NCI-H82 treated with DMSO at 0.1 percent for 48 hours (cell line): ENCODE measurements around the gene TNS1.

Source experiments
- DNase-seq: peaks from one replicate; lab custom pipeline; 2025; ENCODE audit not compliant: unreplicated experiment; lab: John Stamatoyannopoulos, UW

TNS1 gene

DNA sequence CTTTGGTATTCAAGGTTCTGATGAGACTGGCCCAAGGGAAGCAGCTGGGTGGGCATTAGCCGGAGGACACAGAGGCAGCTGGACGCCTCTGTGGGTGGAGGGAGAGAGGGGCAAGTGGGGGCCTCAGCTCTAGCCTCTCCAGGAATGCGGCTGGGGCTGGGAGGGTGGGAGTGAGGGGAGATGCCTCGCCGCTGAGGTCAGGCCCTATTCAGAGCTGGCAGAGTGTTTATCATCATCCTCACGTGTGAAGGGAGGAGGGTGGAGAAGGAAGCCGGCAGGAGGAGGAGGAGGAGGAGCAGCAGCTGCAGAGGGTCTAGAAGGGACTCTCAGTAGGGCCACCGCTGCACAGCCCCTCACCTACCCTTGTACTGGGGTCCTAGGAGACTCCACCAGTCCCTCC lies 43.1 kb downstream of the TNS1 start:
- DNase-seq: no peak

DNA sequence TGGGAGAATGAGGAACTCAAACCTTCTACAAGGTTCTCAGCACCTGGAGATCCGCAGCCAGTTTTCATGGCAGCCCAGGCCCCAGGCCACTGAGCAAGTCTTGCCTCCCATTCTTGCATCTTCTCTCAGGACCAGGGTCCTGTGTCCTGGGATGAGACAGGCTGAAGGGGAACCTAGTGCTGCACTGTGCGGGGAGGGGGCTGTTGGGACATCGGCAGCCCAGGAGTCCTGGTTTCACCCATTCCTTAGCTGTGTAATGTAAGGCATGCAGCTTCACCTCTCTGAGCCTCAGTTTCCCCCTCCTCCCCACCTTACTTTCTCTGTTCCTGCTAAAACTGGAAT lies 43.9 kb downstream of the TNS1 start:
- no peak for DNase-seq

DNA sequence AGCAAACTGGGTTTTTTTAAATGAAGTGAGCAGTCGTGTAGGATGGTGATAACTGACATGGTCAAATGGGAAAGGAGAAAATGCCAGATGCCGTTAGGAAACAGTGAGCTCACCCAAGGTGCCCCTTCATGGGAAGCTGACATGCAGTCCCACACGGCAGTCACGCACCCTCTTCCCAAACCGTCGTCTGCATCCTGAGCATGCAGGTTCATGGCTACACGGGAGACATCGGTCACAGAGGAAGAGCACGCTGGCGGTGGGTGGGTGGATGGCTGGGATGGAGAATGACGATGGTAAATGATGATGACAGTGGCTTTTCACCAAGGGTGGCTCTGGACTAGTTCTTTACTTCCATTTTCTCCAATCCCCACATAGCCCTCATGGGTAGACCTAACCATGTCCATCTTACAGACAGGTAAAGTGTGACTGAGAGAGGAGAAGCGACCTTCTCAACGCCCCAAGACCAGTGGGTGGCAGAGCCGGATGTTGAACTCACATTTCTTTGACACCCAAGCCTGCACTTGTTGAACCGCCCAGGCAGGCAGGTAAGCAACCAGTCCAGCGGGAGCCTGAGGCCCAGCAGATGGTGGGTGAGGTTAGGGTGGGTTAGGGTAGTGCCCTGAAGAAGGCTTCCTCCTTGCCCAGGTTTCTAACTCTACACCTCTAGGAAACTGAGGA lies 44.5 kb downstream of the TNS1 start:
- no peak for DNase-seq

DNA sequence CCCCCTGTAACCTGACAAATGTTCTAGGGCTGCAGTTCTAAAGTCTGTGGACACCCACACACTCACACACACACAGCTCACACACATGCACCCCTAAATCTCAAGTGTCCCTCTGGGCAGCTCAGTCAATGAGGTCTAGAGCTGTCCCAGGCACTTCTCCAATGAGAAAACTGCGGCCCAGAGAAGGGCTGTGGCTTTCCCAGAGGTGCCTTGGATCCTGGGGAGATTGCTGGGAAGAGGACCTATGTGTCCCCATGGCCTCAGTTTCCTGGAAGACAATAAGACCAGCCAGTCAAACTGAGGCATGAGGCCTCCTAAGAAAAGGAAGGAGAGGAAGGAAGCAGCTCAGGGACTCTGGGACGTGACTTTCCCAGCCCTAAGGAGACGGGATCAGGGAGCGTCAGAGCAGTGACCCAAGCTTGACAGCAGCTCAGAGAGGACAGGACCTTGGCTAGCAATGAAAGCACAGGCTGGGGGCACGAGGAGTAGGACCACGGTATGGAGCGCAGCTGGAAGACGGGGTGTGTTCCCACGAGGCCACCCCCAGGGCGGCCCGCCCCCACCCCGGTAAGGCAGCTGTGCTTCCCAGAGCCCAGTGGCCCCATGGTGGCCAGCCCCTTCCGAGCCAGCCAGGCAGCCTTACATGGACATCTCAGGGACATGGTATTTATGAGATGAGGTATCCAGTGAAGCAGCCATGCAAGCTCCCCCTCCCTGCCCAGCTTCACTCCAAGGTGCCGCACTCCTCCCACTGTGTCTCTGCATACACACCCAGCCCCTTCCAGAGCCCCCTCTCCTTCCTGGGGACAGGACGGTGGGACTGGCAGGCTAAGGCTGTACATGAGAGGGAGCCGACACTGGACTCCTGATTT lies 46.0 kb downstream of the TNS1 start:
- DNase-seq: no peak

DNA sequence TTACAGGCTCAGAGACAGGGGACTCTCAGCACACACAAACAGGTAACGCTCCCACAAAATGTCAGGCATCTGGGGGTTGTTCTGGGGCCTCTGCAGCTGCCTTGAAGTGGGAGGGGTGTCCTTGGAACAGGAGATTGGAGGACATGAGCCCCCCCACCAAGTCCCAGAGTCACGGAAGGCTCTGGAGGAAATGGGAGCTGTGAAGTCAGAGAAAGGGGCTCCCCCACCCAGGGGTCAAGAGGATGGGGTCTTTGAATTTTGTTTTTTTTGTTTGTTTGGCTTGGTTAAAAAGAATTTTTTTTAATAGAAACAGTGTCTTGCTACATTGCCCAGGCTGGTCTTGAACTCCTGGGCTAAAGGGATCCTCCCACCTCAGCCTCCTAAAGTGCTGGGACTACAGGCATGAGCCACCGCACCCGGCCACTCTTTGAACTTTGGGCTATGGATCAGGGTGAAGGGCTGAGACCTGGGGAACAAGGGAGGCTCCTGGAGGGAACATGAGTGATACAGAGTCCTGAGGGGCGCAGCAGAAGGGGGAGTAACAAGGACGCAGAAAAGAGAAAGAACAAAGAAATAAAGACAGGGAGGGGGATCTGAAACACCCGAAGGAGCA lies 46.8 kb downstream of the TNS1 start:
- DNase-seq: no peak

DNA sequence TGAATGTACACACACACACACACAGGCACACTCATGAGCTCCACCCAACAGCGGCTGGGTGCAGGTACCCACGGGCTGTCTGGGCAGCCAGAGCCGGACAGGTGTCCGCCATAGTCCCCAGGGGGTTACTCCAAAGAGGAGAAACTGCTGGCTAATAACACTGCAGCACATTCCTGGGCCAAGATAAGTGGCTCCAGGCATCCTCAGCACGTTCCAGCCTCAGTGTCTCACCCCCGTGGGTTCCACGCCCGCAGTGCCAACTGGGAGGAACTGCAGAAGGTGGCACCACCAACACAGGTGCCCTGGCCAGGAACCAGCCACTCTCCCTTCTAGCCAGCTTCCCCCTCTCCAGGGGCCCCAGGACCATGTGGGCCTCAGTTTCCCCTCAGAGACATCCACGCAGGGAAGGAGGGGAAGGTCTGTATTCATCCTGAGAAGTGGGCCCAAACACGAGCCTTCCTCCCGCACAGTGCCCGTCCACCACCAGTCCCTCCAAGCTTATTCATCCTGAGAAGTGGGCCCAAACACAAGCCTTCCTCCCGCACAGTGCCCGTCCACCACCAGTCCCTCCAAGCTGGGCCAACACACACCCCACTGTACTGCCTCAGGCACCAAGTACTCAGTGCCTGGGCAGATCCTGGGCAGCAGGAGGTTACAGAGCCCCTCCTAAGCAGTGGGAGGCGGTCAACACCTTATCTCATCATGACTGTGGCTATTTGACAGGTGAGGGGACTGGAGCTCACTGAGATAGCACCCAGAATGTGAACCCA lies 47.6 kb downstream of the TNS1 start:
- no peak for DNase-seq

DNA sequence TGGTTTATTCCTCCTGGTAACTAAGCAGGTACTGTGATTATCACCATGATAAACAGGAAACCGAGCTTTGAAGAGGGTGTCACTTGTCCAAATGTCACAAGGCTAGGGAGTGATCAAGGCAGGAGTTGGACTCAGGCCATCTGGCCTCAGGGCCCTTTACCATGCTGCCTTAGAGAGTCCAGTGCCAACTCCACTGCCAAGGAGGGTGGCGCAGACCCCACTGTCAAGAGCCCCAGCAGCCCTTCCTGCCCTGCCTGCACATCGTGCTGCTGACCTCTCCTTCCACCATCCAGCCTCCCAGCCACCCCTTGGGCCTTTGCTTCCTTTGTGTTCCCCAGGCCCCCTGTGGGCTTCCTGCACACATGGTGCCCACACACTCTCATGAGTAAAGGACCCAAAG lies 48.3 kb downstream of the TNS1 start:
- DNase-seq: no peak

DNA sequence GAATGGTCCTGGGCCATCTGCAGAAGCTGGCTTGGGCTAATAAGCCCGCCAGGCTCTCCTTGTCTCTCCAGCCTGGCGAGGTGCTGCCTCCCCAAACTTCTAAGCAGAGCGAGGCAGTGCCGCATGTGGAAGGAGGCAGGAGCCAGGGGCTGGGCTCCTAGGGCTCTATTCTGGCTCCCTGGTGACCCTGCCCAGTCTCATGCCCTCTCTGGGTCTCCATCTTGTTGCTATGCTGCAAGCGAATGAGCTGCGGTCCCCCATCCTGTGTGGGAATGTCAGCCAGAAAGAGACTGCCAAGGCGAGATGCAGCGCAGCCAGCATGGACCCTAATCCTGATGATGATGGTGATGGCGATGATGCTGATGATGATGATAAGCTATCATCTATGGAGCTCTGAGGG lies 48.7 kb downstream of the TNS1 start:
- no peak for DNase-seq

DNA sequence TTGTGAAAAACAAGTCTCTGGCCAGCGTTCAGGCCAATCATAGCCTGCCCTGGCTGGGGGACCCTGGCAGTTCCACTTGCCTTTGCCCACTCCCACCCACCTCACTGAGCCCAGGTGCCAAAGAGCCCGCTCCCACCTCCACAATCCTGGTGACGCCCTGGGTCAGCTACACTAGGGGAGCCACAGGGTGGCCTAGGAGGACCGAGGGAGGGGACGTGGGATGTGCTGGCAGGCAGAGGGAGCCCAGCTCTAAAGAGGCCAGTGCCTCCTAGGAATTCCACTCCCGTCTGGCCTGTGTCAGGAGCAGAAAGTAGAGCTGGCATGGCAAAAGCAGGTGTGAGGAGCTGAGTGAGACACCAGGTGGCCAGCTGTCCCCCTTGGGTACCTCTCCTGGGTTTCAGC lies 49.3 kb downstream of the TNS1 start:
- DNase-seq: no peak

DNA sequence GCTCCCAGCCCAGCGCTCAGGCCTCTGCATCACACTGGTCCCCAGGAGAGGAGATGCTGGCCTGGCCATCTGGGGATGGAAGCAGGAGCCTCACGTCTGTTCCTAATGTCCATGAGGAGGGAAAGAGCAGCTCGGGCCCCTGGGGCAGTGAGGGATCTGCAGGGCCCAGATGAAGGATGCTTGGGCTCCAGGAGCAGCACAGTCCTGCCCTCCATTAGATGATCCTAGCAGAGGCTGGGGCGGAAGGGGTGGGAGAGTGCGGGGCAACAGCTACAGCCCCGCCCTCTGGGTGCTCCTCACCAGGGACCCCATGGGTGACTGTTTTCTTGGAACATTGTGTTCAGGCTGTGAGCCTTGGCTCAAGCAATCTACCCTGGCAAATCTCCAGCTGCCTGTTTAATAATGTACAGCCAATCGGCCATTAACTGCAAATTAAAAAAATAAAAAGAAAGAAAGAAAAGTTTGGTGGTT lies 49.7 kb downstream of the TNS1 start:
- DNase-seq: no peak

DNA sequence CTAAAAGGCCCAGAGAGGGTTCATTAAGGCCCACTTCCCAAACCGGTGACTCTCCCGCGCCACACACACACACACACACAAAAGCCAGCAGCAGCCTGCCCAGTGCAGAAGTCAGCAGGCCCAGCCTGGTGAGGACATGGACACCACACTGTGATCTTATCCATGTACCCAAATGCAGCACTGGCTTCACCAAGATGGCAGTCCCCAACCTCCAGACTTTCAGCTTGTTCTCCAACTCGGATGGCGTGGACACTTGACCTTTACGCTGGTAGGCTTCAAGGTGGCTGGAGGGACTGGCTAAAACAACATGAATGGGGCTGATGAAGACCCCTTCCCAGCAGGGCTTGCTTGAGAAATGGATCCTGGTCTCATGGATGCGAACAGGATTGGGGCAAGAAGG lies 50.4 kb downstream of the TNS1 start:
- no peak for DNase-seq

DNA sequence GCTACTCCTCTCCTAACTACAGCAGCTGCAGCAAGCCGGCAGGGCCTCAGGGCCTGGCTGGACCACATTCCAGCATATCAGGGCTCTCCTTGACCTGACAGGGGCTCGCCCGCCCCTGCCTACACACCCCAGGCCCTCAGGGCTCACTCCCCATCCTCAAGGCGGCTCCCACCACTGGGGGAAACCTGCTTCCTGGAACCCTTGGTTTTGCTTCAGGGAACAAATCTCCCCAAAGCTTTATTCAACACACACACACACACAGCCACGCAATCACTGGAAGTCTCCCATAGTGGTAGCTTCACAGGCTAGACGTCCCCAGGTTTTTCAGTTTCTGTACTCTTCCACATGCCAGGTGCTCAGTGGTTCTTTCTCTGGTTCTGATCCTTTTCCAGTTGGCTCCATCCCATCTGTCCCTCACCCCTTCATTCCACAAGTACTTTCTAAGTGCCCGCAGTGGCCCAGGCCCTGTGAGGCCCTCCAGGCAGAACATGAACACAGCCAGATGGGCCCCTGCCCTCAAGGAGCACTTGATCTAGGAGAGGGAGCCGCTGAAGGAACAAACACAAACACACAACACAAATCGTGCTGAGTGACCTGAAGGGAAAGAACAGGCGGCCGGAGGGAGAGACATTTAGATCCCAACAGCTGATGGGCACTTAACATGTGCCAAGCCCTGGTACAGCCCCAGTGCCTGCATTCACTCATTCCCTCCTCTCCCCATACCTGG lies 51.1 kb downstream of the TNS1 start:
- no peak for DNase-seq

DNA sequence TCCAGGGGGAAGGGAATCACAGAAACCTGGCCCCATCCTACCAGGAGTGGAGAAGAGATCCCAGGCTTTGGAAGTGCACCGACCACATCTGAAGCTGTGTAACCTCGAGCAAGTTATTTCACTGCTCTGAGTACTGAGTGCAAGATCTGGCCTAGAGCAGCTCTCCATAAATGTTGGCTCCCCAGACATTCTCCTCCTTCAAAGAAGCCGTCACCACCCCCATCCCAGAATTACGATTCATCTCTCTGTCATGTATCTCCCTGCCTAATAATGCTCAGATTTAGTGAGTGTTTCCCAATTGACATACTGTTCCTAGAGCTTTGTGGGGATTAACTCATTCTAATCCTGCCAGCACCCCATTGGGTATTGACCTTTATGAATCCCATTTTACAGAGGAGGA lies 51.7 kb downstream of the TNS1 start:
- DNase-seq: no peak

DNA sequence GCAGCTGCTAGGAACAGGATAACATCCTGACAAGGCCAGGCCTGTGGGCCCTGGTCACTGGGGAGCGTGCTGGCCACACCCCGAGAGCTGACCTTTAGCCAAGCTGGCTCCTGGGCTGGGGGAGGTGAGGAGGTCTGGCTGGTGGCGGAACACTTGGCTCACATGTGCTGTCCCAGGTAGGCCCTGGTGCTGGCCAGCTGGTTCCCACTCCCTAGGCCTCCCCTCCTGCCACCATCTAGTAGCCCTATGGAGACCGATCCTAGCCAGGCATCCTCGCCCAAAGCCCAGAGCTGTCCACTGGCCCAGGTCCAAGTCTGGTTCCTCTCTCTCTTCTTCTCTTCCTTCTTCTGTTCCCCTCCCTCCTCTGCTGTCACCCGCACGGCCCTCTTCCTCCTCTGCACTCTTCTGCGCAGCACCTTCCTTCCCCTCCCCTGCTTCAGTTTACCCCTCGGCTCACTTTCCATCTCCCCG lies 52.4 kb downstream of the TNS1 start:
- DNase-seq: no peak

DNA sequence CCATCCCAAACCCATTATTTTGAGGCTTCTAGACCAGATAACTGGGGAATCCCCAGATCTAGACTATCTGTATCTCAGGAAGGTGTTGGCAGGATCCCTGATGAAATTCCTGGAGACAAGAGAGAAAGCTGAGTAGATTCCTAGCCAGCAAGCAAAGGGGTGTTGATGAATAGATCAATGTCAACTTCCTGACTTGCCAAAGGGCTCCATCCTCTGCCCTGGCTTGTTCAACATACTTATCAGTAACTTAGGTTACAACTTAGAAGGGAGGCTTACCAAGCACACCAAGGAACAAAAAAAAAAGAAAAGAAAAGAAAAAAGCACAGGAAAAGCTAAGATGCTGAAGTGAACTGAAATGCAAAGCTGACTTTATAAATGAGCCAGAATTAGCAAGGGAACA lies 53.3 kb downstream of the TNS1 start:
- DNase-seq: no peak

DNA sequence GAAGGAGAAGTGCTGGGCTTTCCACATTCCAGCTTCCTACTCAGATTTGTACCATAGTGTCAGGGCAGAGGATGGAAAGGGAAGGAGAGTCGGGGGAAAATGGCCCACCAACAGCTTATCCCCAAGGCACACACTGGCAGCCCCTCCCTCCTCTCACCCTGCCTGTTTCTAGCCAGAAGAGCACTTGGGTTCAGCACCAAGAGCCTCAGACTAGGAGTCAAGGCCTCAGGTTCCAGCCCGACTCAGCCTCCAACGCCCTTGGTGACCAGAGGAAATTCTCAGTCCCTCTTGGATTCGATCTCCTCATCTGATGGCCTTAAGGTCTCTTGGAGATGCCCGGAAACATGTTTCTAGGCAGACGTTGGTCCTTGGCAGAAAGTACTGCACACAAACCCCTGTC lies 53.9 kb downstream of the TNS1 start:
- no peak for DNase-seq

DNA sequence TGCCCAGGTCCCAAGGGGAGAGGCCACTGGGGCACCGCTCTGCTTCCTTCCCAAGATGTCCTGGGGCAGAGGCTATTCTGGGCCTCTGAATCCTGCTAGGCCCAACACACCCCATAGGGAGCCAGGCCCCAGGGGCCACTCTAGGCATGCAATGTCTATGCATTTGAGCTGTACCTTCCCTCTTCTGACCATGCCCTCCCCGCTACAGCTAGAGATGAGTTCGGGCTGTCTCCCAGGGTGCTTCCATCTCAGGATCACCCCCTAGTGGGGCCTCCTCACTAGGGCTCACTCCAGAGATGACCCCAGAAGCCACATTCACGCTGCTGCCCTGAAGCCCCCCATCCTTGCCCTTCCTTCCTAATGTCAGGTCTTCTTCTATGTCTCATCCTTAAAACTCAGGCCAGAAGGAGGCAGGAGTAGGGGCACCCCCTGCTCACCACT lies 54.4 kb downstream of the TNS1 start:
- no peak for DNase-seq

DNA sequence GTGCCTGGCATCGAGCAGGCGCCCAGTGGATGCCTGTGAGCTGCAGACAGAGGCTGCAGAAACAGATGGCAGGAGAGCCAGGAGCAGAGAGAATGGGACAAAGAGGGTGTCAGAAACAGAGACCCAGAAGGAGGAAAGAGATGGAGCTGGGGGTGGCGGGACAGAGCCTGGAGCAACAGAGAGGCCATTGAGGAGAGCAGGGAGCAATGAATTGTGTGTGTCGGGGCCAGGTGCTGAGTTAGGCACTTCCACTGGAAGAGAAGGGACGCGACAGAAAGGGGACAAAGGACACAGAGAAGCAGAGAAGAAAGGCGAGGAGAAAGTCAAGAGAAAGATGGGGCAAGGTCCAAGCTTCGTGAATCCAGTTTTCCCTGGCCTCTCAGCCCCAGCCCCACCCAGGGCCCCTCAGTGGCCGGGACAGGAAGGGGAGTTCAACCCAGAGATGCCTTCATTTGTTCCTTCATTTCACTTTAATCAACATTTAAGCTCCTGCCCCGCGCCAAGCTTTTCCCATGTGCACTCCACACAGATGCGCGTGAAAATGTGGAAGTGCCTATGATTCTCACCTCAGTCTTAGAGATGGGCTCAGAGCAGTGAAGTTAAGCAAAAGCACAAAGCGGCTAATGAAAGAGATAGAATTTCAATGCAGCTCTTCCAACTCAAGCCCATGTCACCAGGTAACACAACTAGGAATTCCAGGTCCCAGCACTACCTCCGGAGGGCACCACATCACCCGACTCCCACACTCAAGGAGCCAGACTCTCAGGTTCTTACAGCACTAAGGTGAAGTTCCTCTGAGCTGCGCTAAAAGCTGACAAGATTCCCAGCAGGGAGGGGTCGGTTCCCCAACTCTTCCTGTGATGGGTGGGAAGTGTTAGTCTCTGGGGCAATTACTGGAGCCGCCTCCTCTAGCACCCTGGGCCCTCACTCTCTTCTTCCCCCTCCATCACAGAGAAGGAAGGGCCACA lies 55.1 kb downstream of the TNS1 start:
- DNase-seq: no peak

DNA sequence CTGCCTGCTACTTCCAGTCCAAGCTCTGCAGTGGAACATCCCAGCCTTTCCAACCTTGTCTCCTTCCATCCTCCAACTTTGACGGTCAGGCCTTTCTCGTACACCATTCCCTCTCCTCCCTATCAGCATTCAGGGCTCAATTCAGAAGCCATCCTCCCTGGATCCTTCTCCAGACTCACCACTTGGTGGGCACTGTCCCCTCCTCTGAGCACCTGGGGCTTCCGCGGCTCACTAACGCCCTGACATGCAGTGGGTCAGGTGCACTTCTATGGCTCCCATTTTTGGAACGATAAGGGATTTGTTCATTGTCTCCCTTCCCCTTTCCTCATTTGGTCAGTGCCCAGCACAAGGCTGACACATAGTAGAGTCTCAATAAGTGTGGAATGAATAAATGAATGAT lies 56.7 kb downstream of the TNS1 start:
- DNase-seq: no peak
